CD4-positive, alpha-beta T cell treated with Interleukin-12 subunit alpha and Interleukin-12 subunit beta, for 1 hour (primary cell): ENCODE data around the gene TPRG1.

Source experiments
- DNase-seq: peaks from one replicate; pipeline ENCODE4 v3.0.0-alpha.2; 2020

TPRG1 gene

DNA sequence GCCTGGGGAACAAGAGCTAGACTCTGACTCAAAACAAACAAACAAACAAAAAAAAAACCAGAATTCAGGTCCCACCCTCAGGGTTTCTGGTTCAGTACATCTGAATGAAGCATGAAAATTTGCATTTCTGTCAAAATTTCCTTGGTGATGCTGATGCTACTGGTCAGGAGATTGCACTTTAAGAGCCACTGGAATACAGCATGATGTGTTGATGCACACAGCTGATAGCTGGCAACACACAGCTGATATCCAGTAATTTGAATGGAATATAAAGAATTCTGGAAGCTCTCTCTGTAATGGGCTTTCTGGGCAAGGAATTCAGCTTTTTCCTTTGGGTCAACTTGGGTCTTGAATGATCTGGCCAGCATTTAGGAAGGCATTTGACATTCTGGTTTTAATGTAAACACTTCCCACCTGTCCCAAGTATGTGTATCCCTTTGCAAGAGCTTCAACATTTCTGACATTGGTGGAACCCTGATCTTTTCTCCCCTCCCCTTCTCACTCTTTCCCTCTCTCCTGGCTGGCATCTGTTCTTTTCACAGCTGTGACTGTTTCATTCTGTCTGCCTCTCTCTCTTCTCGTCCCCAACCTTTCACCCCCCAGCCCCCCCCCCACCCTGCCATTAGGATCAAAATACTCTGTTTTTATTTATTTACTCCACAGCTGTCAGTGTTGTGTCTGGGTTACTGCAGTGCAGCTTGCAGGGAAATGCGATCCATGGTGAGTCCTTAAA lies 189.5 kb downstream of the TPRG1 start:
- no peak for DNase-seq

DNA sequence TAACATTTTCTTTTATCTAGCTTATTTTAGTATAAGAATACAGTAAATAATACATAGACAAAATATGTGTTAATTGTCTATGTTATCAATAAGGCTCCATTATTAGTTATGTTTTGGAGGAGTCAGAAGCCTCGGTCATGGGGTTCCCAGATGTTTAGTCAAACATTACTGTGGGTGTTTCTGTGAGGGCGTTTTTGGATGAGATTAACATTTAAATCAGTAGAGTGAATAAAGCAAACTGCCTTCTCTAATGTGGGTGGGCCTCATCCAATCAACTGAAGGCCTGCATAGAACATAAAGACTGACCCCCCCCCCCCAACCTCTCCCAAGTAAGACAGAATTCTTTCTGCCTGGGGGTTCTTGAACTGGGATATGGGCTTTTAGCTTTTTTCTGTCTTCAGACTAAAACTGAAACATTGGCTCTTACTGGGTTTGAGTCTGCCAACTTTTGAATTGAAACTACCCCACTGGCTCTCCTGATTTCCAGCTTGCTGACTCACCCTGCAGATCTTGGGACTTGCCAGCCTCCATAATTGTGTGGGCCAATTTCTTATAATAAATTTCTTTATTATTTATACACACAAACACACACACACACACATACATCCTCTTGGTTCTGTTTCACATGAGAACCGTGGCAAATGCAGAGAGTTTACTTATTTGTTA lies 192.0 kb downstream of the TPRG1 start:
- no peak for DNase-seq

DNA sequence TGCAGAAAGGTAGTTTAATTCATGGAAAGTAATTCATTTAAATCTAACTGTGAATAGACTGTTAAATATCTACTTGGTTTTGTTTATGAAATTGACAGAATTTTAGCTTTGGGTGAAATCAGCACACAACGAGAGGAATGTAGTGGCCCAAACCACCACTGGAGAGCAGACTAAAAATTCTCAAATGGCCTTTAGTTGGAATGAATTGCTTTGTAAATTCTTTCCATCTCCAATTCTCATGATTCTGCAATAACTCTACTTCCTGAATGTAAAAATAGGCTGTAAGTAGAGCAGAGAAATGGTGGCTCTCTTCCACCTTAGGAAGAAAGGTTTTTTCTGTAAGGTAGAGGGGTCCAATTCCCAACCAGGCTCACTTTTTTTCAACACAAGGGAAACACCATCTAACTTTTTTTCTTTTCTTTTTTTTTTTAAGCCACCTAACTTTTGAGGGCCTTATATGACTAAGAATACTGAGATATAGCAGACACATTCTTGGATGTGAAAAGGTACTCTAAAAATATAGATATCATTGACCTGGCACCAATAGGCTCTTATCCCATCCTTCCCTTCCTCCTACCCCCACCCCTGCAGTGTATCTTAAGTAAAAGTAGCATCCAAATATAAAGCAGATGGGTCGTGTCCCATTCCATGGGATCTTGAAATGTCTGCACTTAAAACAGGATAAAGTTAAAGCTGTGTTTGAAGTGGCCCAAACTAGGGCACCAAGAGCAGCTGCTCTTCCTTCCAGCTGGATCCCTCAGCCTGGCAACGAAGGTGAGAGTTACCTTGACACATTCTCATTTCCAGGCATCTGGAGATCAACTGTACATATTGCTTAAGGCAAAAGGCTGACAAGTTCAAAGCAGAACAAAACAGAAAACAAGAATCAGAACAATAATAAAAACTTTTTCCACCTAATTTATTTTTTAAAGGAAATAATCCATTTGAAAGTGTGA lies 194.1 kb downstream of the TPRG1 start:
- DNase-seq, result no peak

DNA sequence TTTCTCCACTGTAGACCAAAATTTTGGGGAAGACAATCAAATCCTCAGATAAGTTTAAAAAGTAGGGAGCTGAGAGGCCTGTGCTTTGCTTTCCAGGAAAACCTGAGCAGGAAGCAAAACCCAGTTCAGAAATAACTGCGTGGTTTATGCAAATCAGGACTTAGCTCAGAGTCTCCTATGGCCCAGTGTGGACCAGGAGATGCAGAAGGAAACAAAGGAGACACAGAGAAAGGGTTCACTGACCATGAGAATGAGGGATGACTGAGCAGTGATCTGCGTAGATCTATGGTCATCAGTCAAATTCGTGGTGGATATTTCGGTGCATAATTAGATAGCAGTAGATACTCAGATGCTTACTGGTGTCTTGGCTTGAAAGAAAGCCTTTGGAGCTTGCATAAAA lies 196.6 kb downstream of the TPRG1 start:
- no peak for DNase-seq

DNA sequence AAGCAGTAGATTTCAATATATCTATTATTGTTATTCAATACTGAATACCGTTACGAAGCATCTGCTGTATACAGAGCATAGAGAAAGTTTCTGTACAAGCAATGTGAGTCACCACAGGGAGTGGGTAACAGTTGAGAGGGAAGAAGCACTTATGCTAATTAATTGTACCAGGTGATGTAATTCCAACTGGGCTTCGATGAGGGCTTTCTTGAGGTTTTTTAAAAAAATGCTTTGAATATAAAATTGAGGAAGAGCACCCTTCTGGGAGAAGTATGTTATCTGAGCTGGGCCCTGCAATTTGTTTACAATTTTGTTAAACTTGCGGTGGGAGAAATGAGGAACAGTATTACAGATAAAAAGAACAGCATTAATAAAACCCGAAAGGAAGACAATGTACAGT lies 197.9 kb downstream of the TPRG1 start:
- no peak for DNase-seq

DNA sequence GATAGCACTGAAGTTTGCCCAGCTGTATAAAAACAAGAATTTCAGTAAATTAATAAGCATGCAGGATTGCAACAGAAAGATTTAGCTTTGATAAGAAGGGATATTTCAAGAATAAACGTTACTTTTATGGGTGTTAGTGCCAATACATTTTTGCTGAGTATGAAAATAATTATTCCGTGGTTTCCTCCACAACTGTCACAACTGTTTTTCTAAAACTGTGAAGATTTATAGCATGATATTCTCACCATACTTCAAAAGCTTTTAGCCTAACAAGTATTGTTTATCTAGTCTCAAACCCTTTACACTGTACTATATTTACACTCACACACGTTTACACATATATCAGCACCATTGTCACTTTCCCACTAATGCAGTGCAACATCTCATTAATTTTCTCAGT lies 200.5 kb downstream of the TPRG1 start:
- no peak for DNase-seq
